T47D (cell line): Measurements from ENCODE around the gene EIF1.
A peak's percentile ranks its signal among the peaks of the same experiment; 100 is the strongest.
"Not testable (repeated sequence)": the region's sequence is repeated elsewhere in the genome, so short reads cannot be mapped to it uniquely, and the experiment has no call there.

Experiments used
- DNase-seq, 2 experiments: peaks; one replicate each; pipeline versions ENCODE4 v3.0.0 to v3.0.0-alpha.2; 2011 to 2012; ENCODE audit warnings: low read depth in 1 of 2, low spot score in 1 of 2
- JUND ChIP-seq: IDR thresholded peaks from 2 replicates; pipeline ENCODE4 v1.6.1; 2012; ENCODE audit warnings: low read depth
- in situ Hi-C: cut with HindIII; loops from 2 replicates; pipeline ENCODE4 v1.10.0; 2016; ENCODE audit warnings: low sequenced_read_pairs, low pct_unique_long_range_greater_than_20kb

Gene EIF1

DNA sequence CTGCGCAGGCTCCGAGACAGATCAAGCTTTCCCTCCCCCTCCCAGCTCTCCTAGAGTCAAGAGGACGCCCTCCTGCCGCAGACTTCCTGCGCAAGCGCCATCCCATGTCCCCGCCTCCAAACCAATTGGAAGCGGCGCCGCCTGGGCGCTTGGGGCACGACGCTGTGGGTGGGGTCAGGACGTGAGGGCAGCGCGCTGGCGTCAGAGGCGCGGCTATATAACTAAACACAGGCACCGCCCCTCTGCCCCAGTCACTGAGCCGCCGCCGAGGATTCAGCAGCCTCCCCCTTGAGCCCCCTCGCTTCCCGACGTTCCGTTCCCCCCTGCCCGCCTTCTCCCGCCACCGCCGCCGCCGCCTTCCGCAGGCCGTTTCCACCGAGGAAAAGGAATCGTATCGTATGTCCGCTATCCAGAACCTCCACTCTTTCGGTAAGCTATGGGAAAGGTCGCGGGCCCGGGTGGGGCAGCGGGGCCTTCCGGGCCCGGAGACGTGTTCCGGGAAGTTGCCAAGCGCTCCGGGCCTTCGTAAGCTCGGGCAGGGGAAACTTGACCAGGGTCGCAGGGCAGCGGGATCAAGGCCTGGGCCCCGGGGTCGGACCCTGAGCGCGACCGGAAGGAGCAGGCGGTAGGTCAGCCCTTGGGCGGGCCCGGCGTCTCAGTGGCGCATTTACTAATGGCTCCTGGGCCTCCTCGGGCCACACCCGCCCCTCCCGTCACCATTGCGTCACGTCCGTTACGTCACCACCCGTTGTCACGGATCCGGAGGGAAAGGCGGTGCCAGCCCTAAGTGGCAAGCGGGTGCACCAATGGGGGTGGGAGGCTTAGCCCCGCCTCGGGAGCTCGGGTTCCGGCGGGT is at the start of gene EIF1:
Gene EIF1, plus strand, starts transcription at position 245 of the 856 bp plus-strand sequence. Its CDS starts 154 bp downstream, at position 399.
- DNase-seq: peak; percentile 93 to 100
- no peak for TF ChIP-seq JUND
- in situ Hi-C loops: no loop called here

DNA sequence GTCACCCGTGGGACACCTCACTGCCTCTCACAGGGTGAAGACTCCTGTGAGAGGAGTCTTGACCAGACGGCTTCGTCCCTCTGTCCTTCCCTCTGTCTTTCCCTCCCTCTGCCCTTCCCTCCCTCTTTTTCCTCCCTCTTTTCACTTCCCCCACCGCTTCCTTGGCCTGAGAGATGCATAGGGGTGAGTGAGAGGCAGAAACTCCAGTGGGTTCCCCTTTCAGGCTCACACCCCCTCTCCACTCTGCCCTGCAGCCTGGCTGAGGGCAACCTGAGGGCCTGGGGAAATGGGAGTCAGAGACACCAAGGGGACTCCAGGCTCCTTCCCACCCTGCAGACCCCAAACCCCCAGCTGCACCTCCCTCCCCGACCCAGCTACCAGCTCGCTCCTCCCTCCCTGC is 49.7 kb upstream of the EIF1 start:
- DNase-seq: no peak
- in situ Hi-C loops: no loop called here
- no peak for TF ChIP-seq JUND

- DNase-seq: no peak
- in situ Hi-C loops: no loop called here
- TF ChIP-seq JUND: no peak
Measured at GRCh38 chr17:41639492-41640473, 48.9 kb upstream of the EIF1 start.

- DNase-seq, in situ Hi-C loops: not testable (repeated sequence)
Measured at GRCh38 chr17:41640596-41640995, 48.1 kb upstream of the EIF1 start.

DNA sequence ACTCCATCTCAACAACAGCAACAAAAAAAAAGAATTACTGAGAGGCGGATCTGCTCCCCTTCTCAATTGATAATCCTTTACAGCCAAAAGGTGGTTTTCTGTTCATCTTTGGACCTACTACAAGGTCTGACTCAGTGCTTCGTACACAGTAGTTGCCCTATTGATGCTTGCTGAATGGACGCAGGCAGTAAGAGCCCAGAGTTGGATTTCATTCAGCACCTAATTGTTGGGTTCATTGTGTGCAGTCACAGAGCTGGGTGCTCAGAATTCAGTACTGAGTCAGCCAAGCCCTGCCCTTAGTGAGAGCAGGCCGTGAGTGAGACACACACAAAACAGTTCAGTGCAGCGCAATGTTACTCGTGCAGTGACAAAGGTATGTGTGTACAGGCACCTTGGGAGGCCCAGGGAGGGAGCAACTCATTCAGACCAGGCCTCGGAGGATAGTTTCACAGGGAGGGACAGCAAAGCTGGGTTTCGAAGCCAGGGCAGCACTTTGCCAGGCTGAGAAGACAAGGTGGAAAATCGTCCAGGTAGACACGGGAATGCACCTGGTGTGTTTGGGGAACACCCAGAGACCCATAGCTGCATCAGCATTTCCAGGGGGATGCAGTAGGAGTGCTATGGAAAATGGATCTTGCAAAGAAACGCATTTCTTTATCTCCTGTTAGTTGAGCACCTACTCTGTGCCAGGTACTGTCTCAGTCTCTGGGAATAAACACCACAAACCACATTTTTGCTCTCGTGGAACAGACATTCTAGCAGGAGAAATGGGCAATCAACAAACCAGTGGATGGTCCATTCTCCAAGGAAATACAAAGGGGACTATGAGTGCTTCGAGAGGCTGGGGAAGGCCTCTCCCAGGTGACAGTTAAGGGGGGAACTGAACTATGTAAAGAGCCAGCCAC is 46.2 kb upstream of the EIF1 start:
- in situ Hi-C loops: no loop called here

DNA sequence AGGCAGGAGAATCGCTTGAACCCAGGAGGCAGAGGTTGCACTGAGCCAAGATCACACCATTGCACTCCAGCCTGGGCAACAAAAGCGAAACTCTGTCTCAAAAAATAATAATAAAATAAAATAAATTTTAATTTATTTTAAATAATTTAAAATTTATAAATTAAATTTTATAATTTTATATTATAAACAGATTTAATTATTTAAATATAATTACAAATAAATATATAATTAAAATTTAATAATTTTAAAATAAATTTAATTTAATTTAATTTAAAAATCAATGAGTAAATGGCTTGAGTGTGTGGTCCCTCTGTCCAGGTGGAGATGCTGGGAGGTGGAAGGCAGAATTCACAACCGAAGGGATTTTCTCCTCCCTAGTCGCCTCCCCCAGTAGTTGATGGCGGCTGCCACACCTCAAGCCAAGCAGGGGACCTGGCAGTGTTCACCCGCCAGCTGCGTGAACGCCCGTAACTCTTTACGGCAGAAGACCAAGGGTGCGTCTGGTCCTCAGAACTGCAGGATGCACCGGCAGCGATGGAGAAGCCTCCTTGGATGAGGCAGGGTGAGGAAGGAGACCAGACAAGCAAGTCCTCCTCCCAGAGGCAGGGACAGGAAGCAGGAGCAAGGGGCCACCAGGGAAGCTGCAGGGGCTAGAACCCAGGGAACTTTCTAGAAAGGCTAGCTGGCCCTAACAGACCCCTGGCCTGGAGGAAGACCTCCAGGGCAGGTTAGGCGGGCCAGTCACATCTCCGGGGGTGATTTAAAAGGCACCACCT is 41.5 kb upstream of the EIF1 start:
- TF ChIP-seq JUND: no peak
- DNase-seq: no peak
- in situ Hi-C loops: no loop called here

More for the DNA sequence above, 46.2 kb upstream of the EIF1 start:
- DNase-seq: no peak
- no peak for TF ChIP-seq JUND

- peak; percentile 87 for DNase-seq
- in situ Hi-C loops: no loop called here
- TF ChIP-seq JUND: no peak
Measured at GRCh38 chr17:41647940-41648410, 40.7 kb upstream of the EIF1 start.

DNA sequence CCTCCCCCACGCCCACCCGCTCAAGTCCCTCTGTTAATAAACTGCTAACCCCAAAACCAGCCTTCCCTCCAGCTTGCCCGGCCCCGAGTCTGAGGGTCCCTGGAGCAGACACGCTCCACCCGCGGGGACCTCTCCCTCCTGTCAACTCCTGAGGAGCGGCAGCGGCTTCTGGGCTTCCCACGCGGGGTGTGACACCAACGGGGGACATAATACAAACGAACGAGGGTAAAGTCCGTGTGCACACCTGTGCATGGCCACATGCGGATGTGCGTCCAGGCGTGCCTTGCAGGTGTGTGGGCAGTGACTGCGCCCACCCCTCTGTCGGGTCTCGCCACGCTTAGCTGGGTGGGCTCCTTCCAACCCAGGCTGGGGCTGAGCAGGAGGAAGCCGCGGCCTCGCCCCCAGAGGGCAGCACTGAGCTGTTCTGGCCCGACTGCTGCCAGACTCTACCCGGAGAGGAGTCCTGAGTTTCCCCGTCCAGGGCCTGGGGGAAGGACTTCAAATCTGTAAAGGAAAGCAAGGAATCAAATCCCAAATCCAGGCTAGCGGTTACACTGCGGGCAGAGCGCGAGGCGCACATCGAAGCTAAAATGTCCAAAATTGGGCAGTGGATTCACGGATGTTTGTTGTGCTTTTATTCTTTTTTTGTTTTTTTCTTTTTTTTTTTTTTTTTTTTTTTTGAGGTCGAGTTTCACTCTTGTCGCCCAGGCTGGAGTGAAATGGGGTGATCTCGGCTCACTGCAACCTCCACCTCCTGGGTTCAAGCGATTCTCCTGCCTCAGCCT is 40.1 kb upstream of the EIF1 start:
- peak; percentile 87 to 93 for DNase-seq
- no peak for TF ChIP-seq JUND
- in situ Hi-C loops: no loop called here

DNA sequence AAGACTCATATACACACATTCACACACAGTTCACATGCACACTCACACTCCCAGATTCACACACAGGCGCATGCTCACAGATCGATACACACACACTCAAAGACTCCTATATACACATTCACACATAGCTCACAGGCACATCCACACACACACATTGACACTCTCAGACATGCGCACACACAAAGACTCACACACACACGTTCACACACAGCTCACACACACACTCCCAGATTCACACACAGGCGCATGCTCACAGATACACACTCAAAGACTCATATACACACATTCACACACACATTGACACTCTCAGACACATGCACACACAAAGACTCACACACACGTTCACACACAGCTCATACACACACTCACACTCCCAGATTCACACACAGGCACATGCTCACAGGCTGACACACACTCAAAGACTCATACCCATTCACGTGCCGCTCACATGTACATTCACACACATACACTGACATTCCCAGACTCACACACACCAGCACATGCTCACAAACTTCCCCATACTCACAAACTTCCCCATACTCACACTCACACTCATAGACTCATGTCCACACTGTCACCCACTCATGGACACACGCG is 38.7 kb upstream of the EIF1 start:
- no peak for TF ChIP-seq JUND
- in situ Hi-C loops: no loop called here
- DNase-seq: no peak
